H9 (cell line): ENCODE results near the gene EML5. TPM values are rescaled to one million over a fixed set of nuclear protein-coding genes. Genes with fewer than 3 reads are reported as not detected.
A peak's percentile ranks its signal among the peaks of the same experiment; 100 is the strongest.

Experiments used
- DNase-seq: peaks from one replicate; pipeline ENCODE4 v3.0.0-alpha.2; 2017
- H2AFZ ChIP-seq: one replicate; pipeline ENCODE4 v1.6.1; 2013; ENCODE audit warnings: mild to moderate bottlenecking, low read length, control low read depth, moderate library complexity
- H2AK5ac ChIP-seq: 2 replicates; pipeline ENCODE4 v1.6.1; 2013; ENCODE audit warnings: low read length, control low read depth, mixed read lengths; ENCODE audit not compliant: insufficient read length
- H2BK120ac ChIP-seq: one replicate; pipeline ENCODE4 v1.6.1; 2013; ENCODE audit warnings: low read depth, mild to moderate bottlenecking, low read length, control low read depth, inconsistent platforms; ENCODE audit not compliant: poor library complexity, severe bottlenecking
- H2BK12ac ChIP-seq: 2 replicates; pipeline ENCODE4 v1.6.1; 2013; ENCODE audit warnings: low read length, control low read depth, mixed read lengths, low read depth; ENCODE audit not compliant: insufficient read length
- H2BK15ac ChIP-seq: 2 replicates; pipeline ENCODE4 v1.6.1; 2013; ENCODE audit warnings: low read depth, low read length, control low read depth
- H2BK20ac ChIP-seq: one replicate; pipeline ENCODE4 v1.6.1; 2013; ENCODE audit warnings: low read depth, mild to moderate bottlenecking, low read length, control low read depth, inconsistent platforms; ENCODE audit not compliant: poor library complexity, severe bottlenecking
- H2BK5ac ChIP-seq: 2 replicates; pipeline ENCODE4 v1.6.1; 2013; ENCODE audit warnings: low read length, control low read depth, mixed read lengths; ENCODE audit not compliant: insufficient read length
- H3K14ac ChIP-seq: 2 replicates; pipeline ENCODE4 v1.6.1; 2013; ENCODE audit warnings: low read length, control low read depth; ENCODE audit not compliant: insufficient read depth
- H3K18ac ChIP-seq: 2 replicates; pipeline ENCODE4 v1.6.1; 2013; ENCODE audit warnings: low read depth, mild to moderate bottlenecking, mixed read lengths, low read length, control low read depth; ENCODE audit not compliant: insufficient read length
- H3K23ac ChIP-seq: 2 replicates; pipeline ENCODE4 v1.6.1; 2013; ENCODE audit warnings: low read length, control low read depth, mixed read lengths, low read depth; ENCODE audit not compliant: insufficient read length
- H3K23me2 ChIP-seq: 2 replicates; pipeline ENCODE4 v1.6.1; 2013; ENCODE audit warnings: low read depth, mild to moderate bottlenecking, mixed read lengths, low read length, control low read depth; ENCODE audit not compliant: insufficient read length, poor library complexity, severe bottlenecking
- H3K27ac ChIP-seq: 2 replicates; pipeline ENCODE4 v1.5.1; 2013; ENCODE audit warnings: low read length, control low read depth, mixed read lengths, low read depth; ENCODE audit not compliant: insufficient read length
- H3K27me3 ChIP-seq: 2 replicates; pipeline ENCODE4 v1.6.1; 2013; ENCODE audit warnings: low read length, control low read depth, inconsistent platforms; ENCODE audit not compliant: insufficient read depth
- H3K4ac ChIP-seq: 2 replicates; pipeline ENCODE4 v1.6.1; 2013; ENCODE audit warnings: low read depth, mild to moderate bottlenecking, control low read depth, inconsistent platforms, low read length, moderate library complexity
- H3K4me1 ChIP-seq: 2 replicates; pipeline ENCODE4 v1.6.1; 2013; ENCODE audit warnings: low read length, control low read depth, inconsistent platforms; ENCODE audit not compliant: insufficient read depth
- H3K4me2 ChIP-seq: 2 replicates; pipeline ENCODE4 v1.6.1; 2013; ENCODE audit warnings: low read length, control low read depth, mixed read lengths; ENCODE audit not compliant: insufficient read length, insufficient read depth
- H3K56ac ChIP-seq: 2 replicates; pipeline ENCODE4 v1.6.1; 2013; ENCODE audit warnings: low read depth, mild to moderate bottlenecking, mixed read lengths, low read length, control low read depth; ENCODE audit not compliant: insufficient read length
- H3K79me1 ChIP-seq: 2 replicates; pipeline ENCODE4 v1.6.1; 2013; ENCODE audit warnings: low read depth, mild to moderate bottlenecking, moderate library complexity, low read length, control low read depth, inconsistent platforms; ENCODE audit not compliant: insufficient read depth, poor library complexity, severe bottlenecking
- H3K79me2 ChIP-seq: 2 replicates; pipeline ENCODE4 v1.6.1; 2013; ENCODE audit warnings: low read length, control low read depth, inconsistent platforms; ENCODE audit not compliant: insufficient read depth
- H3K9ac ChIP-seq: 2 replicates; pipeline ENCODE4 v1.6.1; 2013; ENCODE audit warnings: low read length, control low read depth, mixed read lengths; ENCODE audit not compliant: insufficient read length; ENCODE audit errors: extremely low read depth
- H3K9me3 ChIP-seq: one replicate; pipeline ENCODE4 v1.6.1; 2013; ENCODE audit warnings: low read depth, low read length, inconsistent platforms; ENCODE audit not compliant: control insufficient read depth
- H3T11ph ChIP-seq: one replicate; pipeline ENCODE4 v1.6.1; 2013; ENCODE audit warnings: mild to moderate bottlenecking, low read length, control low read depth, inconsistent platforms
- H4K20me1 ChIP-seq: one replicate; pipeline ENCODE4 v1.6.1; 2013; ENCODE audit not compliant: control insufficient read depth, insufficient read length, insufficient read depth
- H4K5ac ChIP-seq: 2 replicates; pipeline ENCODE4 v1.6.1; 2013; ENCODE audit warnings: low read depth, mild to moderate bottlenecking, mixed read lengths, low read length, control low read depth; ENCODE audit not compliant: insufficient read length
- H4K8ac ChIP-seq: replicated peaks from 2 replicates; pipeline ENCODE4 v1.6.1; 2013; ENCODE audit warnings: low read length, control low read depth, mixed read lengths, low read depth; ENCODE audit not compliant: insufficient read length
- H4K91ac ChIP-seq: 2 replicates; pipeline ENCODE4 v1.6.1; 2013; ENCODE audit warnings: low read depth, mild to moderate bottlenecking, moderate library complexity, mixed read lengths, low read length, control low read depth; ENCODE audit not compliant: insufficient read length
- H3K27ac Mint-ChIP-seq, 3 experiments: 2 replicates in 2 of 3; 3 replicates in 1 of 3; pipeline ENCODE4 v1.8.0; 2020 to 2021; ENCODE audit warnings: mixed read lengths in 3 of 3, mild to moderate bottlenecking in 1 of 3, moderate library complexity in 1 of 3
- H3K27me3 Mint-ChIP-seq: 2 replicates; pipeline ENCODE4 v1.8.0; 2021; ENCODE audit warnings: low read depth, mild to moderate bottlenecking, moderate library complexity, mixed read lengths
- H3K36me3 Mint-ChIP-seq, 3 experiments: 2 replicates in 2 of 3; 3 replicates in 1 of 3; pipeline ENCODE4 v1.8.0; 2020 to 2021; ENCODE audit warnings: low read depth in 3 of 3, mixed read lengths in 3 of 3; ENCODE audit not compliant: insufficient read depth in 1 of 3
- H3K4me1 Mint-ChIP-seq, 2 experiments: 2 replicates each; pipeline ENCODE4 v1.8.0; 2020; ENCODE audit warnings: mixed read lengths in 2 of 2
- H3K4me3 Mint-ChIP-seq, 2 experiments: 2 replicates in 1 of 2; 3 replicates in 1 of 2; pipeline ENCODE4 v1.8.0; 2020 to 2021; ENCODE audit warnings: mild to moderate bottlenecking in 2 of 2, mixed read lengths in 2 of 2, moderate library complexity in 1 of 2
- H3K9me3 Mint-ChIP-seq, 2 experiments: 2 replicates in 1 of 2; 3 replicates in 1 of 2; pipeline ENCODE4 v1.8.0; 2020; ENCODE audit warnings: mild to moderate bottlenecking in 2 of 2, mixed read lengths in 2 of 2, moderate library complexity in 1 of 2
- CTCF ChIP-seq: fragments of 200-600 bp; sonication (generic); conservative IDR thresholded peaks from 3 replicates; pipeline ENCODE4 v1.8.0; 2021; ENCODE audit warnings: antibody characterized with exemption, mild to moderate bottlenecking
- WGBS: extraction: QIAGEN DNeasy Blood & Tissue Kit; methylation state at CpG from one replicate; pipeline ENCODE4 v1.1.7; 2013; ENCODE audit warnings: missing lambda C conversion rate, low lambda C conversion rate, mixed read lengths; ENCODE audit not compliant: insufficient read length; ENCODE audit errors: extremely low coverage; 5-methylcytosine and 5-hydroxymethylcytosine counted together
- total RNA-seq: library from RNA; stranded (reverse); gene quantifications from 2 replicates; pipeline ENCODE4 v1.2.1, GENCODE V29; 2021

The EML5 gene
- total RNA-seq, 1 experiment from 2014 or later: 0.81 TPM

GRCh38 chr14:88562831-88563686 is 229.7 kb downstream of the EML5 start, which contains the start of gene ZC3H14:
Gene ZC3H14, plus strand, starts transcription at chr14:88563037. Its CDS starts 97 bp downstream, at chr14:88563134.
- H2BK20ac ChIP-seq: no peak within 1 kb of the TSS
- H3K4ac ChIP-seq: no peak within 1 kb of the TSS
- peak within 1 kb of the TSS; percentile 55 for H2BK12ac ChIP-seq
- H3K9me3 Mint-ChIP-seq: no peaks in the 10 kb centered on the region
- H4K8ac ChIP-seq: no peak within 1 kb of the TSS
- no CpG with 5 or more reads among the region's 99 CpGs for WGBS
- H3K27ac ChIP-seq: no peak within 1 kb of the TSS
- no peaks in the 10 kb centered on the region for H3K9me3 ChIP-seq
- no peak within 1 kb of the TSS for H2AK5ac ChIP-seq
- H4K91ac ChIP-seq: peak within 1 kb of the TSS; percentile 33
- peak; percentile 90 for DNase-seq
- H3K9ac ChIP-seq: peak within 1 kb of the TSS; percentile 87
- H2AFZ ChIP-seq: no peak within 1 kb of the TSS
- no peaks in the 10 kb centered on the region for H3K27me3 ChIP-seq
- H2BK15ac ChIP-seq: no peak within 1 kb of the TSS; the same call in 1 of the 2 replicates
- H3T11ph ChIP-seq: no peak within 1 kb of the TSS
- H4K20me1 ChIP-seq: no peaks in the 10 kb centered on the region
- H3K56ac ChIP-seq: no peak within 1 kb of the TSS
- H4K5ac ChIP-seq: peak within 1 kb of the TSS; percentile 1
- no peak for TF ChIP-seq CTCF
- no peak within 1 kb of the TSS for H2BK120ac ChIP-seq
- peaks cover 19 to 21% of the 10 kb centered on the region in 2 experiments for H3K4me1 Mint-ChIP-seq
- peak within 1 kb of the TSS; percentile 95 to 98 (median 97) for H3K27ac Mint-ChIP-seq
- H2BK5ac ChIP-seq: no peak within 1 kb of the TSS
- H3K79me2 ChIP-seq: peaks cover 3% of the 10 kb centered on the region; the same call in 1 of the 2 replicates
- H3K4me3 Mint-ChIP-seq: peak within 1 kb of the TSS; percentile 88 to 93
- no peak within 1 kb of the TSS for H3K23ac ChIP-seq
- H3K4me1 ChIP-seq: no peaks in the 10 kb centered on the region
- peaks cover 3% of the 10 kb centered on the region for H3K23me2 ChIP-seq
- H3K27me3 Mint-ChIP-seq: peaks cover 1% of the 10 kb centered on the region; the same call in 1 of the 2 replicates
- H3K36me3 Mint-ChIP-seq: peaks cover 13 to 26% (median 20%) of the 10 kb centered on the region in 3 experiments; a peak in 6 of 7 replicates
- H3K14ac ChIP-seq: peak within 1 kb of the TSS; percentile 90
- peak within 1 kb of the TSS; percentile 93 for H3K18ac ChIP-seq
- H3K79me1 ChIP-seq: no peaks in the 10 kb centered on the region
- peak within 1 kb of the TSS; percentile 79 for H3K4me2 ChIP-seq
